OCI-LY3 (cell line): ENCODE results near the gene DOCK8.
A peak's percentile ranks its signal among the peaks of the same experiment; 100 is the strongest.

Source experiments
- H2AFZ ChIP-seq: fragments of 200-600, 300-600 bp; shearing (Covaris generic); 2 replicates; pipeline ENCODE4 v1.6.0; 2014; ENCODE audit warnings: antibody characterized with exemption, low read depth, low read length
- H3K27ac ChIP-seq: fragments of 200-600, 300-600 bp; sonication (generic); 2 replicates; pipeline ENCODE4 v1.5.1; 2014; ENCODE audit warnings: mild to moderate bottlenecking, low read length, moderate library complexity, mixed read lengths
- H3K27me3 ChIP-seq: fragments of 200-600, 300-600 bp; sonication (generic); 2 replicates; pipeline ENCODE4 v1.6.1; 2014; ENCODE audit warnings: low read depth, low read length, mixed read lengths
- H3K36me3 ChIP-seq: fragments of 200-600, 300-600 bp; sonication (generic); replicated peaks from 2 replicates; pipeline ENCODE3; 2014; ENCODE audit warnings: low read depth, low read length, mixed read lengths
- H3K4me1 ChIP-seq: fragments of 300-600, 200-600 bp; sonication (generic); 2 replicates; pipeline ENCODE4 v1.6.1; 2014; ENCODE audit warnings: low read length, mixed read lengths
- H3K4me2 ChIP-seq: fragments of 200-600, 300-600 bp; sonication (generic); 2 replicates; pipeline ENCODE4 v1.6.1; 2014; ENCODE audit warnings: low read length, mixed read lengths
- H3K4me3 ChIP-seq: fragments of 300-600, 200-600 bp; sonication (generic); 2 replicates; pipeline ENCODE4 v1.5.1; 2014; ENCODE audit warnings: antibody characterized with exemption, mild to moderate bottlenecking, low read length, moderate library complexity
- H3K79me2 ChIP-seq: fragments of 300-600, 200-600 bp; shearing (Covaris generic); 2 replicates; pipeline ENCODE4 v1.6.1; 2014; ENCODE audit warnings: mild to moderate bottlenecking, low read length, mixed read lengths
- H3K9ac ChIP-seq: fragments of 300-600, 200-600 bp; shearing (Covaris generic); 2 replicates; pipeline ENCODE4 v1.6.0; 2014; ENCODE audit warnings: mild to moderate bottlenecking, low read length, moderate library complexity
- H3K9me3 ChIP-seq: fragments of 200-600, 300-600 bp; shearing (Covaris generic); 2 replicates; pipeline ENCODE4 v1.6.1; 2014; ENCODE audit warnings: low read length, mixed read lengths; ENCODE audit not compliant: insufficient read depth
- H4K20me1 ChIP-seq: fragments of 200-600, 300-600 bp; sonication (generic); 2 replicates; pipeline ENCODE4 v1.6.1; 2016; ENCODE audit warnings: low read length, mixed read lengths; ENCODE audit not compliant: insufficient read depth
- EZH2phosphoT487 ChIP-seq: fragments of 200-600 bp; shearing (Covaris generic); IDR thresholded peaks from 2 replicates; pipeline ENCODE4 v1.6.1; 2018; ENCODE audit warnings: antibody characterized with exemption, mixed run types, low read depth
- TF ChIP-seq, protein P1 (sequence below): fragments of 200-600, 300-600 bp; sonication (generic); IDR thresholded peaks from 2 replicates; pipeline ENCODE4 v1.5.1; 2014; ENCODE audit warnings: antibody characterized with exemption, low read length, low read depth

Gene DOCK8

DNA sequence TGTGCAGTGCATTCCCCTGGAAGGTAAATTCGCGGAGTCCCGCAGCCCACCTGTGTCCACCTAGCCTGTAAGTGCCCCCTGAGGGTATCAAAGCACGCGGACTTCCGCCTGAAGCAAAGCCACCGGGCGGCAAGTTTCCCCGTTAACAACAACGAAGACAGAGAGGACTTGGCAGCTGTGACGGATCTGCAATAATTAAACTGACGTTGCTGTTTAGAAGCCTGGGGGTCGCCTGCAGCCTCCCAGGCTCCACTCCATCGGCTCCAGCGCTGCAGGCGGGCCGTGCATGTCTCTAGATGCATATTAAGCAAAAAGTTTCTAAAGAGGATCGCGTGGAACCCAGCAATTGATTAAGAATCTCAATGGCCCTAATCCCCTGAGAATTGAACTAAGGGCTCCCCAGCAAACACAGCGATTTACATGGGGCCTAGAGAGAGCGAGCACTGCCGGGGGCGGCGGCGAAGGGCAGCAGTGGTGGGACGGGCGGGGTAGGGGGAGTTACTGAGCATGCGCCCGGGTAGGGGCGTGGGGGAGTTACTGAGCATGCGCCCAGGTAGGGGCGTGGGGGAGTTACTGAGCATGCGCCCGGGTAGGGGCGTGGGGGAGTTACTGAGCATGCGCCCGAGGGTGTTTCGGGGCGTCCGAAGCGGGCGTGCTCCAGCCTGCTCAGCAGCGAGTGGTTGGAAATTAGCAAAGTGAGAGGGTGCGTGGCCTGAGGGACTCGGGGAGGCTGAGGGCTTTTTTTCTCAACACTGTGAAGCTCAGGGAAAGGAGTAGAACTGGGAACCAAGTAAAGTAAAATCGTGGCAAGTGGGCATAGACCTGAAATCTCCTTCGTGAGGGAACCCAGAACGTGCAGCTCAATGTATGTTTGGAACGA is 255.2 kb downstream of the DOCK8 start:
- H4K20me1 ChIP-seq, result no peaks in the 10 kb centered on the region
- peaks cover 22% of the 10 kb centered on the region for H3K4me1 ChIP-seq
- no peaks in the 10 kb centered on the region; the same call in 1 of the 2 replicates for H3K79me2 ChIP-seq
- no peaks in the 10 kb centered on the region for H3K36me3 ChIP-seq
- peak overlapping the region; percentile 98 for H2AFZ ChIP-seq
- H3K27ac ChIP-seq, result peak overlapping the region; percentile 95
- peak overlapping the region; percentile 86 for H3K4me3 ChIP-seq
- H3K27me3 ChIP-seq, result no peaks in the 10 kb centered on the region
- H3K9ac ChIP-seq, result peak overlapping the region; percentile 81
- H3K9me3 ChIP-seq, result no peaks in the 10 kb centered on the region
- TF ChIP-seq EZH2phosphoT487, result no peak
- TF ChIP-seq, protein P1, sequence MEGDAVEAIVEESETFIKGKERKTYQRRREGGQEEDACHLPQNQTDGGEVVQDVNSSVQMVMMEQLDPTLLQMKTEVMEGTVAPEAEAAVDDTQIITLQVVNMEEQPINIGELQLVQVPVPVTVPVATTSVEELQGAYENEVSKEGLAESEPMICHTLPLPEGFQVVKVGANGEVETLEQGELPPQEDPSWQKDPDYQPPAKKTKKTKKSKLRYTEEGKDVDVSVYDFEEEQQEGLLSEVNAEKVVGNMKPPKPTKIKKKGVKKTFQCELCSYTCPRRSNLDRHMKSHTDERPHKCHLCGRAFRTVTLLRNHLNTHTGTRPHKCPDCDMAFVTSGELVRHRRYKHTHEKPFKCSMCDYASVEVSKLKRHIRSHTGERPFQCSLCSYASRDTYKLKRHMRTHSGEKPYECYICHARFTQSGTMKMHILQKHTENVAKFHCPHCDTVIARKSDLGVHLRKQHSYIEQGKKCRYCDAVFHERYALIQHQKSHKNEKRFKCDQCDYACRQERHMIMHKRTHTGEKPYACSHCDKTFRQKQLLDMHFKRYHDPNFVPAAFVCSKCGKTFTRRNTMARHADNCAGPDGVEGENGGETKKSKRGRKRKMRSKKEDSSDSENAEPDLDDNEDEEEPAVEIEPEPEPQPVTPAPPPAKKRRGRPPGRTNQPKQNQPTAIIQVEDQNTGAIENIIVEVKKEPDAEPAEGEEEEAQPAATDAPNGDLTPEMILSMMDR, result no peak
- H3K4me2 ChIP-seq, result peak overlapping the region; percentile 93

DNA sequence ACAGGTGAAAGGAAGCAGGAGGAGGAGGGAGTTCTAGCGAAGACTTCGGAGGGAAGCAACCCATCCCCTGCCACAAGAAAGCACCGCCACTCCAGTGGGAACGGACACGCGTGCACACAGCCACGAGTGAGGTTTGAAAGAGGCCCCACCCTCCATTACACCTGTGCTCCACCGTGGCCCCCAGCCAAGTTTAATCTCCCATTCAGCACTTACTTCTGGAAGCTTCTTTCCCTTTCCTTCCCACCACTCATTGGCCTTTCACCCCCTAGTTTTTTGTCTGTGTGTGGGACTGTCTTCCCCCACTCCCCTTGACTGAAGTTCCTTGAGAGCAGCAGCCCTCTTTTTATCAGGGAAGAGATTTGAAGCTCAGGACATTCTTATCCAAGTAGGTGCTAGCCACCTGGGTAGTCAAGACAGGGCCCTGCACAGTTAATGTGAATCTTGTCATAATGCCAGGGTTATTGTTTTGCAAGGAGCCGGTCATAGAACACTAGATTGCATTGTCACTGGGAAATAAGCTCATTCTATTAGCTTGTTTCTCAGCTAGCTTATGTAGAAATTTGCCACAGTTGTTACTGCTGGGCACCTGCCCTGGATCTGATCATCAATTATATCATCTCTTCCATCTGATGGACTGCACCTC is 256.0 kb downstream of the DOCK8 start:
- Histone ChIP-seq H3K9me3 (no peaks in the 10 kb centered on the region), H3K79me2 (no peaks in the 10 kb centered on the region; the same call in 1 of the 2 replicates), H3K4me3 (peak overlapping the region; percentile 85), H4K20me1 (no peaks in the 10 kb centered on the region), H3K27me3 (no peaks in the 10 kb centered on the region), H3K4me2 (peak overlapping the region; percentile 93), H3K9ac (peak overlapping the region; percentile 81), H3K36me3 (no peaks in the 10 kb centered on the region), H2AFZ (peak overlapping the region; percentile 88), H3K4me1 (peaks cover 22% of the 10 kb centered on the region), H3K27ac (no peak overlapping the region)
- TF ChIP-seq, protein P1, result no peak
- TF ChIP-seq EZH2phosphoT487, result no peak

DNA sequence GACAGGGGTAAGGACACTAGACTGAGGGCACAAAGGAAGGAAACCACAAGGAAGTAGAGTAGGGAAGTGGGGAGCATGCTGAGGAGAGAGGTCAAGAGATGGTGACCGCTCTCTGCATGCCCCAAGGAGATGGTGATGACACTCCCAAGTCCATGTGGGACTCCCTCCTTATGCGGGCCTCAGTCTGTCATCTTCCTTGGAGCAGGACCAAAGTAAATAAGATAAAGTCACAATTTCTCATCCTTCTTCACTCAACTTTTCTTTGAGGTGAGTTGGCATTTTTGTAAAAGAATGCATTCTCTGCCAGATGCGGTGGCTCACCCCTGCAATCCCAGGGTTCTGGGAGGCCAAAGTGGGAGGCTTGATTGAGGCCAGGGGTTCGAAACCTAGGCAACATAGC is 256.7 kb downstream of the DOCK8 start:
- Histone ChIP-seq H3K9me3 (no peaks in the 10 kb centered on the region), H3K4me2 (peak overlapping the region; percentile 93), H3K27me3 (no peaks in the 10 kb centered on the region), H3K9ac (no peak overlapping the region), H3K79me2 (no peaks in the 10 kb centered on the region; the same call in 1 of the 2 replicates), H3K36me3 (no peaks in the 10 kb centered on the region), H3K27ac (no peak overlapping the region), H3K4me3 (no peak overlapping the region), H4K20me1 (no peaks in the 10 kb centered on the region), H2AFZ (no peak overlapping the region), H3K4me1 (peaks cover 22% of the 10 kb centered on the region)
- TF ChIP-seq, protein P1, result no peak
- TF ChIP-seq EZH2phosphoT487, result no peak

DNA sequence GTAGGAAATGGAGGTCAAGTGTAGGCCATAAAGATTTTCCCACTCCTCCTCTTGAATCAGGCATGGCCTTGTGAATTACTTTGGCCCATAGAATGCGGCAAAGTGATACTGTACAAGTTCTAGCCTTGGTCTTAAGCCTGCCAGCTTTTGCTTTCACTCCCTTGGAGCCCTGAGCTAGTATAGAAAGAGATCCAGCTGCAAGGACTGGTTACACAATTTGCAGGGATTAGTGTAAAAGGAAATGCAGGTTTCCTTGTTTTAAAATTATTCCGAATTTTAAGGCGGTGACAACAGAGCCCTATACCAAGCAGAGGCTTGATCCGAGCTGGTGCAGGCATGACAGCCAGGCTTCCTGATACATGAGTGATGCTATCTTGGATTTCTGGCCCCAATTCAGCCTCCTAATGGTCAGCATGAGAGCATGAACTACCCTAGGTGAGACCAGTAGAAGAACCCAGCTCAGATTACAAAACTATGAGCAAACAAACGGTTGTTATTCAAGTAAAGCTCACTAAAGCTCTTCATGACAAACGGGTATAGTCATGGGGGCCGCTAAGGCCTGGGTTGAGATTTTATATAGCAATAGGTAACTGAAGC is 257.9 kb downstream of the DOCK8 start:
- Histone ChIP-seq H3K4me2 (no peak overlapping the region), H4K20me1 (no peaks in the 10 kb centered on the region), H3K36me3 (no peaks in the 10 kb centered on the region), H3K9me3 (no peaks in the 10 kb centered on the region), H3K27ac (no peak overlapping the region), H3K9ac (no peak overlapping the region), H3K27me3 (no peaks in the 10 kb centered on the region), H3K4me3 (no peak overlapping the region), H3K79me2 (no peaks in the 10 kb centered on the region; the same call in 1 of the 2 replicates), H3K4me1 (peaks cover 22% of the 10 kb centered on the region), H2AFZ (no peak overlapping the region)
- TF ChIP-seq, protein P1, result no peak
- TF ChIP-seq EZH2phosphoT487, result no peak
